GM12878 (cell line): ENCODE measurements around the gene TRPM7. TPM values are rescaled to one million over a fixed set of nuclear protein-coding genes. Genes with fewer than 3 reads are reported as not detected.

Experiments used
- ATAC-seq: fragments of 200-7000 bp; cut with Tn5 transposase; 3 replicates; pipeline ENCODE4 v1.9.1; 2020; ENCODE audit warnings: mild to moderate bottlenecking, moderate library complexity
- BruUV-seq: library from RNA; stranded (reverse); fragments of 400-500 nt; replicated peaks from 2 replicates; lab custom pipeline; 2021; lab: Mats Ljungman, UMichigan
- CTCF ChIA-PET: fragments of 300-600 bp; sonication (Branson Sonifier 250); formaldehyde crosslinking; extraction: SDS; loops from one replicate; lab custom pipeline; 2021; ENCODE audit warnings: inconsistent platforms; lab: Yijun Ruan, JAX
- POLR2A ChIA-PET: fragments of 350-600 bp; formaldehyde crosslinking; extraction: SDS; loops from one replicate; lab custom pipeline; 2021; ENCODE audit warnings: inconsistent platforms; lab: Charles Lee
- RAD21 ChIA-PET: fragments of 300-600 bp; sonication (Branson Sonifier 250); formaldehyde crosslinking; loops from one replicate; lab custom pipeline; 2023; ENCODE audit warnings: antibody characterized with exemption; ENCODE audit not compliant: unreplicated experiment; lab: Charles Lee
- SMC1A ChIA-PET: fragments of 300-600 bp; sonication (Branson Sonifier 250); formaldehyde crosslinking; loops from one replicate; lab custom pipeline; 2023; ENCODE audit not compliant: unreplicated experiment, uncharacterized antibody; lab: Charles Lee
- DNase-seq: peaks from one replicate; pipeline ENCODE4 v3.0.0-alpha.2; 2011; ENCODE audit warnings: low read depth, low spot score
- FAIRE-seq: peaks from 3 replicates; lab custom pipeline; 2011; peaks lifted over from hg19 to GRCh38; lab: Jason Lieb, UNC
- H2AFZ ChIP-seq: 2 replicates; pipeline ENCODE4 v1.6.0; 2011; ENCODE audit warnings: low read depth, low read length, control low read depth; ENCODE audit not compliant: control insufficient read depth
- H3K27ac ChIP-seq: 2 replicates; pipeline ENCODE4 v1.5.1; 2011; ENCODE audit warnings: control low read depth; ENCODE audit not compliant: control insufficient read depth, insufficient read depth
- H3K27me3 ChIP-seq, 2 experiments: replicated peaks in 1 of 2; 2 replicates each; pipeline versions ENCODE4 v1.6.0 to v1.6.1; 2011; ENCODE audit warnings: low read length in 1 of 2; ENCODE audit not compliant: control insufficient read depth in 2 of 2, insufficient read depth in 2 of 2
- H3K36me3 ChIP-seq, 2 experiments: 2 replicates each; pipeline ENCODE4 v1.5.1; 2011; ENCODE audit warnings: low read length in 1 of 2; ENCODE audit not compliant: control insufficient read depth in 2 of 2, insufficient read depth in 2 of 2
- H3K4me1 ChIP-seq: 2 replicates; pipeline ENCODE4 v1.6.1; 2011; ENCODE audit warnings: mild to moderate bottlenecking, low read length, moderate library complexity, mixed read lengths; ENCODE audit not compliant: control insufficient read depth, insufficient read depth
- H3K4me2 ChIP-seq: 2 replicates; pipeline ENCODE4 v1.6.0; 2011; ENCODE audit warnings: control low read depth; ENCODE audit not compliant: control insufficient read depth, insufficient read depth
- H3K4me3 ChIP-seq: fragments of 200-600 bp; sonication (generic); 2 replicates; pipeline ENCODE4 v1.5.1; 2016
- H3K79me2 ChIP-seq: 2 replicates; pipeline ENCODE4 v1.6.0; 2011; ENCODE audit warnings: low read length; ENCODE audit not compliant: control insufficient read depth, insufficient read depth
- H3K9ac ChIP-seq: 2 replicates; pipeline ENCODE4 v1.8.0; 2011; ENCODE audit warnings: low read length, control low read depth, mixed read lengths; ENCODE audit not compliant: control insufficient read depth, insufficient read depth
- H3K9me3 ChIP-seq: replicated peaks from 3 replicates; pipeline ENCODE4 v1.5.1; 2011; ENCODE audit warnings: mild to moderate bottlenecking, low read length; ENCODE audit not compliant: control insufficient read depth, insufficient read depth
- H4K20me1 ChIP-seq: 2 replicates; pipeline ENCODE4 v1.6.0; 2011; ENCODE audit not compliant: control insufficient read depth, insufficient read depth
- E2F8 ChIP-seq: fragments of 450-650 bp; IDR thresholded peaks from 2 replicates; pipeline ENCODE4 v1.6.1; 2018; ENCODE audit warnings: mild to moderate bottlenecking, low read depth, moderate library complexity; ENCODE audit not compliant: partially characterized antibody
- ELK1 ChIP-seq: IDR thresholded peaks from 2 replicates; pipeline ENCODE4 v1.6.1; 2012; ENCODE audit warnings: low read depth, low read length, improper control_type of control experiment
- EZH2 ChIP-seq: IDR thresholded peaks from 2 replicates; pipeline ENCODE4 v1.6.1; 2012; ENCODE audit warnings: low read depth, mild to moderate bottlenecking, control low read depth, inconsistent platforms, low read length, borderline replicate concordance; ENCODE audit not compliant: control insufficient read depth
- HCFC1 ChIP-seq: fragments of 150-350 bp; IDR thresholded peaks from 2 replicates; pipeline ENCODE4 v1.6.1; 2014; ENCODE audit warnings: low read length
- HDAC2 ChIP-seq: fragments of 200-600 bp; sonication (generic); IDR thresholded peaks from 2 replicates; pipeline ENCODE4 v1.6.1; 2017
- JUNB ChIP-seq: IDR thresholded peaks from 2 replicates; pipeline ENCODE4 v1.6.1; 2016; ENCODE audit warnings: antibody characterized with exemption, mild to moderate bottlenecking
- MEF2A ChIP-seq: IDR thresholded peaks from 2 replicates; pipeline ENCODE4 v1.6.1; 2011; ENCODE audit warnings: low read depth, mild to moderate bottlenecking, low read length, moderate library complexity; ENCODE audit not compliant: insufficient read depth
- NFIC ChIP-seq: IDR thresholded peaks from 2 replicates; pipeline ENCODE4 v1.6.1; 2012; ENCODE audit warnings: low read depth, mild to moderate bottlenecking, inconsistent platforms, low read length, moderate library complexity
- NRF1 ChIP-seq: conservative IDR thresholded peaks from 2 replicates; pipeline ENCODE4 v1.6.1; 2011; ENCODE audit warnings: mild to moderate bottlenecking, low read depth, low read length, improper control_type of control experiment
- POLR2AphosphoS5 ChIP-seq: IDR thresholded peaks from 2 replicates; pipeline ENCODE4 v1.6.1; 2011; ENCODE audit warnings: mild to moderate bottlenecking, low read length, inconsistent platforms
- RUNX3 ChIP-seq: IDR thresholded peaks from 2 replicates; pipeline ENCODE4 v1.6.1; 2012; ENCODE audit warnings: low read length, inconsistent platforms
- WGBS: methylation state at CpG from one replicate; pipeline ENCODE4 v1.1.6; 2016; ENCODE audit warnings: low lambda C conversion rate; ENCODE audit not compliant: insufficient replicate concordance, insufficient coverage; ENCODE audit errors: missing lambda C conversion rate; 5-methylcytosine and 5-hydroxymethylcytosine counted together
- in situ Hi-C: fragments of 300-500 bp; cut with MboI; formaldehyde crosslinking; loops from 9 replicates; pipeline ENCODE4 v1.14.3; 2018; ENCODE audit warnings: mixed read lengths
- intact Hi-C: fragments of 100-400 bp; cut with micrococcal nuclease; formaldehyde crosslinking; loops from one replicate; pipeline ENCODE4 v1.14.2; 2022; ENCODE audit not compliant: unreplicated experiment
- polyA plus RNA-seq, 11 experiments: library from polyadenylated mRNA; depleted of rRNA in 4 of 11; unstranded in 6 of 11; stranded (reverse) in 5 of 11; fragments of >200 nt; fragmentation: Nextera tagmentation in 4 of 11; fragmentation: Illumina TruSeq in 1 of 11; extraction: Ambion mirVana in 4 of 11; extraction: Trizol in 1 of 11; gene quantifications; 1 replicate in 1 of 11; 2 replicates in 10 of 11; pipeline versions ENCODE4 v1.2.1 to v1.2.3, GENCODE V29; 2011 to 2016; ENCODE audit warnings: inconsistent platforms in 2 of 11, missing spikeins in 2 of 11, low read depth in 1 of 11
- total RNA-seq, 4 experiments: library from RNA; depleted of rRNA in 3 of 4; stranded (reverse); fragments of >200 nt in 3 of 4; fragmentation: Illumina TruSeq in 1 of 4; extraction: Trizol in 1 of 4; gene quantifications; 2 replicates each; pipeline versions ENCODE4 v1.2.1 to v1.2.3, GENCODE V29; 2013 to 2021

TRPM7 gene
- total and polyA plus RNA-seq, 10 of the 15 experiments (the other 5 are each of a cell fraction or from before 2014, with no cell fraction given), result 4.5 to 49.7 (median 22.5) TPM

- H3K9ac ChIP-seq, result no peak overlapping the region
- in situ Hi-C loops, result no loop called here
- DNase-seq (no peak), ATAC-seq (no peak), FAIRE-seq (no peak)
- H3K9me3 ChIP-seq, result no peaks in the 10 kb centered on the region
- H3K36me3 ChIP-seq, result peaks cover 0 to 13% of the 10 kb centered on the region in 2 experiments; a peak in 2 of 4 replicates
- ChIA-PET SMC1A (interaction anchor here (0.9 to 1.5 kb wide), 2 partner anchors 8 to 11 kb away, joined by 3 read pairs; no protein-coding TSS in a partner anchor), CTCF (no interaction called here), RAD21 (no interaction called here), POLR2A (no interaction called here)
- no peaks in the 10 kb centered on the region for H3K27me3 ChIP-seq
- H2AFZ ChIP-seq, result no peak overlapping the region
- peaks cover 8% of the 10 kb centered on the region; the same call in 1 of the 2 replicates for H3K4me1 ChIP-seq
- H3K4me3 ChIP-seq, result no peak overlapping the region
- H3K4me2 ChIP-seq, result no peak overlapping the region
- no peaks in the 10 kb centered on the region for H3K79me2 ChIP-seq
- intact Hi-C loops, result no loop called here
- BruUV-seq, result no TSS peak
- WGBS, result 100% methylated on average over 2 of the region's 2 CpGs
- H3K27ac ChIP-seq, result no peak overlapping the region
- TF ChIP-seq RUNX3, result 0 out of 2 replicates have a peak, but pooled peaks have one; percentile 15
- TF ChIP-seq ELK1, result no peak
- H4K20me1 ChIP-seq, result no peaks in the 10 kb centered on the region
These were observed 129.8 kb downstream of the TRPM7 start for GRCh38 chr15:50556642-50557371.

- RAD21 ChIA-PET, result no interaction called here
- TF ChIP-seq POLR2AphosphoS5 (no peak), EZH2 (no peak), NRF1 (no peak), NFIC (0 out of 2 replicates have a peak, but pooled peaks have one; percentile 40), HDAC2 (no peak), MEF2A (peak; percentile 86; the same call in 1 of the 2 replicates), JUNB (0 out of 2 replicates have a peak, but pooled peaks have one; percentile 7), E2F8 (no peak), RUNX3 (peak; percentile 36; the same call in 1 of the 2 replicates), HCFC1 (no peak)
These were observed 134.4 kb downstream of the TRPM7 start for GRCh38 chr15:50552238-50552637.

More at GRCh38 chr15:50552238-50552637, 134.4 kb downstream of the TRPM7 start:
- peak; percentile 59 for ATAC-seq
- in situ Hi-C loops (no loop called here), intact Hi-C loops (no loop called here)
- Histone ChIP-seq H3K9me3 (no peaks in the 10 kb centered on the region), H3K4me3 (no peak overlapping the region), H3K27ac (no peak overlapping the region), H3K4me1 (peaks cover 4% of the 10 kb centered on the region; the same call in 1 of the 2 replicates), H3K79me2 (no peaks in the 10 kb centered on the region), H4K20me1 (no peaks in the 10 kb centered on the region), H3K9ac (no peak overlapping the region), H3K4me2 (peak overlapping the region; percentile 40; the same call in 1 of the 2 replicates), H3K36me3 (no peaks in the 10 kb centered on the region), H2AFZ (no peak overlapping the region), H3K27me3 (no peaks in the 10 kb centered on the region)
- 0% methylated on average over 4 of the region's 4 CpGs for WGBS
- no peak for DNase-seq
- FAIRE-seq, result no peak
- SMC1A ChIA-PET, result interaction anchor here (0.6 to 1.6 kb wide), 3 partner anchors 16 to 408 kb away, joined by 3 to 6 read pairs (median 3); no protein-coding TSS in a partner anchor
- CTCF ChIA-PET, result interaction anchor here (0.6 to 0.7 kb wide), 2 partner anchors 17 to 65 kb away, joined by 3 read pairs; no protein-coding TSS in a partner anchor
- POLR2A ChIA-PET, result no interaction called here
- no TSS peak for BruUV-seq
